NCI-H1417 (cell line): ENCODE results near the gene USP17L12.
"Not testable (repeated sequence)": the region's sequence is repeated elsewhere in the genome, so short reads cannot be mapped to it uniquely, and the experiment has no call there.

ENCODE experiments used
- DNase-seq, 3 experiments: peaks; one replicate each; lab custom pipeline; 2025; lab: John Stamatoyannopoulos, UW

The USP17L12 gene

GRCh38 chr4:9219852-9220251, at the start of gene USP17L12:
Gene USP17L12 (plus strand): TSS chr4:9220152. CDS start chr4:9220152, 0 bp downstream.
- DNase-seq, result not testable (repeated sequence)

GRCh38 chr4:9210357-9210756, 9.6 kb upstream of the USP17L12 start, which contains the start of gene USP17L10:
Gene USP17L10 (plus strand): TSS chr4:9210657. CDS start chr4:9210657, 0 bp downstream.
- not testable (repeated sequence) for DNase-seq

- DNase-seq, result not testable (repeated sequence)
Observed at GRCh38 chr4:9214701-9215100, 5.3 kb upstream of the USP17L12 start.

- not testable (repeated sequence) for DNase-seq
Observed at GRCh38 chr4:9215105-9215504, 4.8 kb upstream of the USP17L12 start, which contains the start of gene USP17L11. Gene USP17L11 (plus strand): TSS chr4:9215405. CDS start chr4:9215405, 0 bp downstream.

GRCh38 chr4:9224596-9224995, 4.6 kb downstream of the USP17L12 start, which contains the start of gene USP17L13:
Gene USP17L13 (plus strand): TSS chr4:9224896. CDS start chr4:9224896, 0 bp downstream.
- DNase-seq, result not testable (repeated sequence)

- DNase-seq, result not testable (repeated sequence)
Observed at GRCh38 chr4:9230249-9230648, 10.3 kb downstream of the USP17L12 start.

GRCh38 chr4:9234085-9234484, 14.1 kb downstream of the USP17L12 start, which contains the start of gene USP17L15:
Gene USP17L15 (plus strand): TSS chr4:9234385. CDS start chr4:9234385, 0 bp downstream.
- DNase-seq, result not testable (repeated sequence)

GRCh38 chr4:9238461-9238860, 18.5 kb downstream of the USP17L12 start:
- DNase-seq, result not testable (repeated sequence)

- not testable (repeated sequence) for DNase-seq
Observed at GRCh38 chr4:9243579-9243978, 23.6 kb downstream of the USP17L12 start, which contains the start of gene USP17L17. Gene USP17L17 (plus strand): TSS chr4:9243879. CDS start chr4:9243879, 0 bp downstream.

GRCh38 chr4:9247953-9248680, 28.2 kb downstream of the USP17L12 start, which contains the start of gene USP17L18:
Gene USP17L18 (plus strand): TSS chr4:9248630. CDS start chr4:9248630, 0 bp downstream.
- DNase-seq, result not testable (repeated sequence)

- DNase-seq, result not testable (repeated sequence)
Observed at GRCh38 chr4:9253078-9253477, 33.1 kb downstream of the USP17L12 start, which contains the start of gene USP17L19. Gene USP17L19 (plus strand): TSS chr4:9253378. CDS start chr4:9253378, 0 bp downstream.

GRCh38 chr4:9257824-9258223, 37.9 kb downstream of the USP17L12 start, which contains the start of gene USP17L20:
Gene USP17L20 (plus strand): TSS chr4:9258124. CDS start chr4:9258124, 0 bp downstream.
- not testable (repeated sequence) for DNase-seq

GRCh38 chr4:9262572-9262971, 42.6 kb downstream of the USP17L12 start, which contains the start of gene USP17L21:
Gene USP17L21 (plus strand): TSS chr4:9262872. CDS start chr4:9262872, 0 bp downstream.
- DNase-seq, result not testable (repeated sequence)

GRCh38 chr4:9267319-9267718, 47.4 kb downstream of the USP17L12 start, which contains the start of gene USP17L22:
Gene USP17L22 (plus strand): TSS chr4:9267619. CDS start chr4:9267619, 0 bp downstream.
- DNase-seq, result not testable (repeated sequence)
